ENCODE data around the gene LRRC53.

- TF ChIP-seq SMC3 (IDR thresholded peaks at IDR 0.05; ENCODE audit: low read depth, low read length) (no peak), EZH2phosphoT487 (IDR thresholded peaks at IDR 0.05; ENCODE audit: borderline replicate concordance, low read depth) (no peak), CTCF (IDR thresholded peaks at IDR 0.05) (no peak), POLR2AphosphoS5 (IDR thresholded peaks at IDR 0.05; ENCODE audit: low read depth, low read length) (no peak), YY1 (IDR thresholded peaks at IDR 0.05; ENCODE audit: low read depth) (no peak), USF1 (IDR thresholded peaks at IDR 0.05; ENCODE audit: borderline replicate concordance, low read depth) (no peak), RXRA (IDR thresholded peaks at IDR 0.05; ENCODE audit: borderline replicate concordance, low read depth) (no peak)
- TF ChIP-seq, protein P1, sequence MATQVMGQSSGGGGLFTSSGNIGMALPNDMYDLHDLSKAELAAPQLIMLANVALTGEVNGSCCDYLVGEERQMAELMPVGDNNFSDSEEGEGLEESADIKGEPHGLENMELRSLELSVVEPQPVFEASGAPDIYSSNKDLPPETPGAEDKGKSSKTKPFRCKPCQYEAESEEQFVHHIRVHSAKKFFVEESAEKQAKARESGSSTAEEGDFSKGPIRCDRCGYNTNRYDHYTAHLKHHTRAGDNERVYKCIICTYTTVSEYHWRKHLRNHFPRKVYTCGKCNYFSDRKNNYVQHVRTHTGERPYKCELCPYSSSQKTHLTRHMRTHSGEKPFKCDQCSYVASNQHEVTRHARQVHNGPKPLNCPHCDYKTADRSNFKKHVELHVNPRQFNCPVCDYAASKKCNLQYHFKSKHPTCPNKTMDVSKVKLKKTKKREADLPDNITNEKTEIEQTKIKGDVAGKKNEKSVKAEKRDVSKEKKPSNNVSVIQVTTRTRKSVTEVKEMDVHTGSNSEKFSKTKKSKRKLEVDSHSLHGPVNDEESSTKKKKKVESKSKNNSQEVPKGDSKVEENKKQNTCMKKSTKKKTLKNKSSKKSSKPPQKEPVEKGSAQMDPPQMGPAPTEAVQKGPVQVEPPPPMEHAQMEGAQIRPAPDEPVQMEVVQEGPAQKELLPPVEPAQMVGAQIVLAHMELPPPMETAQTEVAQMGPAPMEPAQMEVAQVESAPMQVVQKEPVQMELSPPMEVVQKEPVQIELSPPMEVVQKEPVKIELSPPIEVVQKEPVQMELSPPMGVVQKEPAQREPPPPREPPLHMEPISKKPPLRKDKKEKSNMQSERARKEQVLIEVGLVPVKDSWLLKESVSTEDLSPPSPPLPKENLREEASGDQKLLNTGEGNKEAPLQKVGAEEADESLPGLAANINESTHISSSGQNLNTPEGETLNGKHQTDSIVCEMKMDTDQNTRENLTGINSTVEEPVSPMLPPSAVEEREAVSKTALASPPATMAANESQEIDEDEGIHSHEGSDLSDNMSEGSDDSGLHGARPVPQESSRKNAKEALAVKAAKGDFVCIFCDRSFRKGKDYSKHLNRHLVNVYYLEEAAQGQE (IDR thresholded peaks at IDR 0.05; ENCODE audit: low read depth, low read length) = no peak
These were observed 36.7 kb upstream of the LRRC53 start for GRCh38 chr1:74548961-74549750.
